WTC11 (cell line): Measurements from ENCODE around the gene CXXC4. TPM values are rescaled to one million over a fixed set of nuclear protein-coding genes. Genes with fewer than 3 reads are reported as not detected.

Source experiments
- ATAC-seq: fragments of 200-7000 bp; cut with Tn5 transposase; 2 replicates; pipeline ENCODE4 v1.10.0; 2021; ENCODE audit warnings: mild to moderate bottlenecking, moderate library complexity
- Bru-seq: library from RNA; stranded (reverse); fragments of 400-500 nt; gene quantifications from one replicate; lab custom pipeline; 2021; lab: Mats Ljungman, UMichigan
- CTCF ChIA-PET: fragments of 300-600 bp; sonication (Branson Sonifier 250); formaldehyde crosslinking; loops from one replicate; lab custom pipeline; 2021; ENCODE audit warnings: antibody characterized with exemption; lab: Charles Lee
- POLR2A ChIA-PET: fragments of 350-600 bp; sonication (Branson Sonifier 250); formaldehyde crosslinking; loops from one replicate; lab custom pipeline; 2021; ENCODE audit warnings: antibody characterized with exemption; lab: Charles Lee
- DNase-seq: peaks from one replicate; pipeline ENCODE4 v3.0.0; 2021; ENCODE audit warnings: low spot score
- H3K27ac Mint-ChIP-seq: 2 replicates; pipeline ENCODE4 v1.8.0; 2021; ENCODE audit warnings: mixed read lengths
- H3K27me3 Mint-ChIP-seq: 2 replicates; pipeline ENCODE4 v1.8.0; 2021; ENCODE audit warnings: low read depth, mild to moderate bottlenecking, moderate library complexity, mixed read lengths
- H3K36me3 Mint-ChIP-seq: 2 replicates; pipeline ENCODE4 v1.8.0; 2021; ENCODE audit warnings: mixed read lengths
- H3K4me1 Mint-ChIP-seq: 2 replicates; pipeline ENCODE4 v1.8.0; 2022; ENCODE audit warnings: mixed read lengths
- H3K4me3 Mint-ChIP-seq: 2 replicates; pipeline ENCODE4 v1.8.0; 2021; ENCODE audit warnings: mild to moderate bottlenecking, moderate library complexity, mixed read lengths
- H3K9me3 Mint-ChIP-seq: 2 replicates; pipeline ENCODE4 v1.8.0; 2021; ENCODE audit warnings: mixed read lengths
- ATF1 ChIP-seq: sonication (generic); formaldehyde crosslinking; IDR thresholded peaks from 2 replicates; pipeline ENCODE4 v1.8.1; 2023; ENCODE audit warnings: mild to moderate bottlenecking, moderate library complexity, missing genetic modification reagents
- E2F4 ChIP-seq: sonication (generic); formaldehyde crosslinking; IDR thresholded peaks from 2 replicates; pipeline ENCODE4 v1.8.1; 2022; ENCODE audit warnings: low read depth, mild to moderate bottlenecking, moderate library complexity, missing genetic modification reagents, borderline replicate concordance
- EMX1 ChIP-seq: fragments of 250-450 bp; sonication (Bioruptor Pico); IDR thresholded peaks from 2 replicates; pipeline ENCODE4 v1.8.0; 2021; ENCODE audit warnings: mild to moderate bottlenecking
- ESRRA ChIP-seq: sonication (generic); formaldehyde crosslinking; IDR thresholded peaks from 2 replicates; pipeline ENCODE4 v1.8.1; 2022; ENCODE audit warnings: mild to moderate bottlenecking, missing genetic modification reagents, borderline replicate concordance
- FOXK1 ChIP-seq: sonication (generic); formaldehyde crosslinking; IDR thresholded peaks from 2 replicates; pipeline ENCODE4 v1.8.0; 2022; ENCODE audit warnings: mild to moderate bottlenecking, moderate library complexity, missing genetic modification reagents
- FOXP4 ChIP-seq: sonication (generic); formaldehyde crosslinking; IDR thresholded peaks from 2 replicates; pipeline ENCODE4 v1.8.0; 2022; ENCODE audit warnings: mild to moderate bottlenecking, missing genetic modification reagents
- HMGA2 ChIP-seq: fragments of 250-450 bp; sonication (Bioruptor Pico); IDR thresholded peaks from 2 replicates; pipeline ENCODE4 v1.4.0; 2021; ENCODE audit warnings: mild to moderate bottlenecking, moderate library complexity
- IRF1 ChIP-seq: sonication (generic); formaldehyde crosslinking; IDR thresholded peaks from 2 replicates; pipeline ENCODE4 v1.8.0; 2023; ENCODE audit warnings: missing genetic modification reagents
- KAT7 ChIP-seq: sonication (generic); formaldehyde crosslinking; IDR thresholded peaks from 2 replicates; pipeline ENCODE4 v1.8.1; 2023; ENCODE audit warnings: missing genetic modification reagents, mild to moderate bottlenecking, borderline replicate concordance
- MLX ChIP-seq: sonication (generic); formaldehyde crosslinking; IDR thresholded peaks from 2 replicates; pipeline ENCODE4 v1.8.1; 2023; ENCODE audit warnings: mild to moderate bottlenecking, missing genetic modification reagents, moderate library complexity
- NFE2L1 ChIP-seq: sonication (generic); formaldehyde crosslinking; IDR thresholded peaks from 2 replicates; pipeline ENCODE4 v1.8.1; 2023; ENCODE audit warnings: missing genetic modification reagents
- OVOL2 ChIP-seq: fragments of 250-450 bp; sonication (Bioruptor Pico); IDR thresholded peaks from 2 replicates; pipeline ENCODE4 v1.9.0; 2021; ENCODE audit warnings: mild to moderate bottlenecking, borderline replicate concordance
- PRDM15 ChIP-seq: sonication (generic); formaldehyde crosslinking; IDR thresholded peaks from 2 replicates; pipeline ENCODE4 v1.8.0; 2022; ENCODE audit warnings: missing genetic modification reagents
- SMAD3 ChIP-seq: sonication (generic); formaldehyde crosslinking; IDR thresholded peaks from 2 replicates; pipeline ENCODE4 v1.8.0; 2022; ENCODE audit warnings: missing genetic modification reagents, mild to moderate bottlenecking, borderline replicate concordance
- SP1 ChIP-seq: sonication (generic); formaldehyde crosslinking; conservative IDR thresholded peaks from 2 replicates; pipeline ENCODE4 v1.8.1; 2022; ENCODE audit warnings: missing genetic modification reagents
- ZBTB43 ChIP-seq: sonication (generic); formaldehyde crosslinking; IDR thresholded peaks from 2 replicates; pipeline ENCODE4 v1.8.1; 2023; ENCODE audit warnings: mild to moderate bottlenecking, missing genetic modification reagents
- ZNF232 ChIP-seq: sonication (generic); formaldehyde crosslinking; IDR thresholded peaks from 2 replicates; pipeline ENCODE4 v1.8.0; 2022; ENCODE audit warnings: mild to moderate bottlenecking, missing genetic modification reagents
- ZNF281 ChIP-seq: sonication (generic); formaldehyde crosslinking; IDR thresholded peaks from 2 replicates; pipeline ENCODE4 v1.8.0; 2023; ENCODE audit warnings: mild to moderate bottlenecking, missing genetic modification reagents
- ZNF317 ChIP-seq: sonication (generic); formaldehyde crosslinking; IDR thresholded peaks from 2 replicates; pipeline ENCODE4 v1.8.1; 2023; ENCODE audit warnings: low read depth, mild to moderate bottlenecking, moderate library complexity, missing genetic modification reagents, borderline replicate concordance
- ZNF396 ChIP-seq: fragments of 250-450 bp; sonication (Bioruptor Pico); IDR thresholded peaks from 2 replicates; pipeline ENCODE4 v1.8.0; 2021; ENCODE audit warnings: mild to moderate bottlenecking, moderate library complexity, borderline replicate concordance
- long read RNA-seq, 3 experiments: library from RNA in 1 of 3; library from capped mRNA in 1 of 3; library from polyadenylated mRNA in 1 of 3; unstranded in 2 of 3; stranded (forward) in 1 of 3; transcript quantifications; one replicate each; pipeline ENCODE4 v2.0.0, GENCODE V29; 2021
- total RNA-seq: library from RNA; stranded (reverse); gene quantifications from 3 replicates; pipeline ENCODE4 v1.2.3, GENCODE V29; 2021

Gene CXXC4
- 2.4 to 3.3 TPM (median 2.8 TPM) in 3 replicates for total RNA-seq
- percentile 58 among the genes with signal in this experiment for Bru-seq, nascent RNA
- long read RNA-seq, experiment 1, partial matches to known transcripts = 1 of 7 reads
- long read RNA-seq, experiment 1, other reads (novel, unspliced or antisense) = 4 of 7 reads
- long read RNA-seq, experiment 2, partial matches to known transcripts = 2 of 8 reads
- long read RNA-seq, experiment 2, other reads (novel, unspliced or antisense) = 6 of 8 reads
- long read RNA-seq, experiment 3, partial matches to known transcripts = 2 of 2 reads
- long read RNA-seq, experiment 3, other reads (novel, unspliced or antisense) = 0 of 2 reads

- peaks cover 36% of the 10 kb centered on the region for H3K4me1 Mint-ChIP-seq
- H3K27me3 Mint-ChIP-seq = peaks cover 50% of the 10 kb centered on the region
- no peaks in the 10 kb centered on the region for H3K9me3 Mint-ChIP-seq
- peak; percentile 48; the same call in 1 of the 2 replicates for TF ChIP-seq FOXK1 (CRISPR knock-in tag)
- peak; percentile 47; the same call in 1 of the 2 replicates for TF ChIP-seq ZNF232
- TF ChIP-seq FOXP4 (CRISPR knock-in tag) = peak; percentile 35; the same call in 1 of the 2 replicates
- TF ChIP-seq ATF1 (CRISPR knock-in tag) = no peak
- TF ChIP-seq SP1 = peak; percentile 52; the same call in 1 of the 2 replicates
- peak; percentile 94; the same call in 1 of the 2 replicates for TF ChIP-seq ZBTB43 (CRISPR knock-in tag)
- 0 out of 2 replicates have a peak, but pooled peaks have one; percentile 84 for TF ChIP-seq KAT7
- TF ChIP-seq NFE2L1 (CRISPR knock-in tag) = peak; percentile 45; the same call in 1 of the 2 replicates
- TF ChIP-seq SMAD3 (CRISPR knock-in tag) = peak; percentile 76; the same call in 1 of the 2 replicates
- TF ChIP-seq IRF1 (CRISPR knock-in tag) = no peak
- TF ChIP-seq ESRRA (CRISPR knock-in tag) = no peak
- TF ChIP-seq ZNF396 (CRISPR knock-in tag) = 0 out of 2 replicates have a peak, but pooled peaks have one; percentile 15
- TF ChIP-seq ZNF281 (CRISPR knock-in tag) = peak; percentile 97
- ChIA-PET POLR2A (no interaction called here), CTCF (no interaction called here)
- ATAC-seq = peak; percentile 43
- peak; percentile 80 for DNase-seq
- peak within 1 kb of the TSS; percentile 95 for H3K4me3 Mint-ChIP-seq
- H3K36me3 Mint-ChIP-seq = no peaks in the 10 kb centered on the region
- H3K27ac Mint-ChIP-seq = peak within 1 kb of the TSS; percentile 91
Observed at GRCh38 chr4:104494822-104495559, at the start of gene CXXC4. Gene CXXC4 (minus strand): TSS chr4:104494894. CDS start chr4:104491802, 3,092 bp downstream.

GRCh38 chr4:104533156-104533555 lies 38.5 kb upstream of the CXXC4 start:
- no peak for DNase-seq
- no peak overlapping the region for H3K27ac Mint-ChIP-seq
- no peak for ATAC-seq
- peaks cover 16% of the 10 kb centered on the region for H3K4me1 Mint-ChIP-seq
- ChIA-PET CTCF (no interaction called here), POLR2A (no interaction called here)
- H3K4me3 Mint-ChIP-seq = no peak overlapping the region
- H3K27me3 Mint-ChIP-seq = no peaks in the 10 kb centered on the region
- H3K9me3 Mint-ChIP-seq = no peaks in the 10 kb centered on the region
- no peaks in the 10 kb centered on the region for H3K36me3 Mint-ChIP-seq
- no peak for TF ChIP-seq PRDM15 (CRISPR knock-in tag)
- TF ChIP-seq E2F4 = no peak
- TF ChIP-seq ZNF317 (CRISPR knock-in tag) = no peak
- TF ChIP-seq MLX (CRISPR knock-in tag) = no peak
- TF ChIP-seq EMX1 = no peak
- TF ChIP-seq HMGA2 (CRISPR knock-in tag) = no peak
- no peak for TF ChIP-seq OVOL2 (CRISPR knock-in tag)
